ENCODE results near the gene RWDD4.

DNA sequence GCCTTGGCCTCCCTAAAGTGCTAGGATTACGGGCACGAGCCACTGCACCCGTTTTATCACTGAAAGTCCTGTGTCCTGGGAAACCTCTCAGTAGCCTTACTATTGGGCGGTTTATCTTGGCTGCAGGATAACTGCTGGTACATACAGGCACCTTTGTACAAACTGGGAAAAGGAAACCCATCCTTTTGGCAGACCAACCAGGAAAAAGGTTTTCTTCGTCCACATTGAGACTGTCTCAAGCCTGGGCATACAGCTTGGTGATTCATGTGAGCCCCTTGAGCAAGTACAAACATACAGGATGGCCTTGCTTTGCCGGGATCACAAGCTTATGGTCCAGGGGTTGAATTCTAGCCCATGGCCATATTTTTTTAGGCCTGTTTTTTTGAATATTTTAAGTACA is 32.8 kb downstream of the RWDD4 start:
- TF ChIP-seq, protein P1, sequence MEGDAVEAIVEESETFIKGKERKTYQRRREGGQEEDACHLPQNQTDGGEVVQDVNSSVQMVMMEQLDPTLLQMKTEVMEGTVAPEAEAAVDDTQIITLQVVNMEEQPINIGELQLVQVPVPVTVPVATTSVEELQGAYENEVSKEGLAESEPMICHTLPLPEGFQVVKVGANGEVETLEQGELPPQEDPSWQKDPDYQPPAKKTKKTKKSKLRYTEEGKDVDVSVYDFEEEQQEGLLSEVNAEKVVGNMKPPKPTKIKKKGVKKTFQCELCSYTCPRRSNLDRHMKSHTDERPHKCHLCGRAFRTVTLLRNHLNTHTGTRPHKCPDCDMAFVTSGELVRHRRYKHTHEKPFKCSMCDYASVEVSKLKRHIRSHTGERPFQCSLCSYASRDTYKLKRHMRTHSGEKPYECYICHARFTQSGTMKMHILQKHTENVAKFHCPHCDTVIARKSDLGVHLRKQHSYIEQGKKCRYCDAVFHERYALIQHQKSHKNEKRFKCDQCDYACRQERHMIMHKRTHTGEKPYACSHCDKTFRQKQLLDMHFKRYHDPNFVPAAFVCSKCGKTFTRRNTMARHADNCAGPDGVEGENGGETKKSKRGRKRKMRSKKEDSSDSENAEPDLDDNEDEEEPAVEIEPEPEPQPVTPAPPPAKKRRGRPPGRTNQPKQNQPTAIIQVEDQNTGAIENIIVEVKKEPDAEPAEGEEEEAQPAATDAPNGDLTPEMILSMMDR (IDR thresholded peaks at IDR 0.05): no peak
- no peak for TF ChIP-seq EZH2 (IDR thresholded peaks at IDR 0.05)

Data from neural progenitor cell (in vitro differentiated cells).